ENCODE data around the gene ATP8B1.
"Not testable (repeated sequence)": the region's sequence is repeated elsewhere in the genome, so short reads cannot be mapped to it uniquely, and the experiment has no call there.

The ATP8B1 gene

DNA sequence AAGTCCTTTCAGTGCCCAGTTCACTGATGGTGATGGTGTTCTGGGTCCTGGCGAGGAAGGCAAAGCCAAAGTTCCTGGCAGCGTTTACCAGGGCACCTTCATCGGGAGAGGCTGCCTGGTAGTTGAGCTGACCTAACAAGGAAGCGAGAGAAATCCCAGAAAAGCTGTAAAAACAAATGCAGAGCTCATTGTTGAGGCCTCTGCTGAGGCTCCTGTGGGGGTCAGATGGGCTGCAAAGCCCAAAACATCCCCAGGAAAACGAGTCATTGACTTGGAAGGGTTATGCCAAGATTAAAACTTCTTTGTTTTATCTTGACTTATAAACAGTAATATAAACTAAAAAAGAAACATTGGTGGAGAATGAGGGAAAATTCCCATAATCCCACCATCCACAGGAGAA, 128.2 kb downstream of the ATP8B1 start:
- H3K4me3 ChIP-seq (ENCODE audit: low read depth, low read length) = no peak overlapping the region

DNA sequence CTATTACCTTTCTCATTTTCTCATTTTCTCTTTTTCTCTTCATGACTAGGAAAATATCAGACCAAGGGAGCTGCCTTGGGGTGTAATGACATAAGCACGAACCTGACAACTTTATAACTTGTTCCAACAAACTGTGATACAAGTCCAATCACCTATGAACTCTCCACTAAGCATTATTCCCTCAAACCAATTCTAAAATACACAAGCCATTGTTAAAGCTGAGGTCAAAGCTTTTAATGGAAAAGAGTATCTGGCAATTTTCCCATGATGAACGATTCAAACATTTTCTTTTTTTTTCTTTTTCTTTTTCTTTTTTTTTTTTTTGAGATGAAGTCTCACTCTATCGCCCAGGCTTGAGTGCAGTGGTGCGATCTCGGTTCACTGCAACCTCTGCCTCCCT, 133.1 kb downstream of the ATP8B1 start:
- H3K4me3 ChIP-seq (ENCODE audit: low read depth, low read length) = no peak overlapping the region

DNA sequence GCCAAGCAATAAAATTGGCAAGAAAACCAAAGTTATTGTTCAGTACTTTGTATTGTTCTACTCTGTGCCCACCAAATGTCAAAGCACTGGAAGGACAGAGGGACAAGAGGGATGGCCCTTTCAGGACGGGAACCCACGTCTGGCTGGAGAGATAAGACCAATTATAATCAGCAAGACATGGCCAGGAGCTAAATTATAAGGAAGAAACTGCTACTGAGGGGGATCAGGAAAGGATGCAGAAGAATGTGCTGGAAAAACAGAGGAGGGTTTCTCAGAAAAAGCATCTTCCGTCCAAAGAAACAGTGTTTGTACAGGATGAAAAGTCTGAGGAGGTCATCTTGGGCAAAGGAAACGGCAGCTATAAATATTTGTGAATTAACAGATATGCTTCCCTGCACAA, 135.1 kb downstream of the ATP8B1 start:
- no peak overlapping the region for H3K4me3 ChIP-seq (ENCODE audit: low read depth, low read length)

DNA sequence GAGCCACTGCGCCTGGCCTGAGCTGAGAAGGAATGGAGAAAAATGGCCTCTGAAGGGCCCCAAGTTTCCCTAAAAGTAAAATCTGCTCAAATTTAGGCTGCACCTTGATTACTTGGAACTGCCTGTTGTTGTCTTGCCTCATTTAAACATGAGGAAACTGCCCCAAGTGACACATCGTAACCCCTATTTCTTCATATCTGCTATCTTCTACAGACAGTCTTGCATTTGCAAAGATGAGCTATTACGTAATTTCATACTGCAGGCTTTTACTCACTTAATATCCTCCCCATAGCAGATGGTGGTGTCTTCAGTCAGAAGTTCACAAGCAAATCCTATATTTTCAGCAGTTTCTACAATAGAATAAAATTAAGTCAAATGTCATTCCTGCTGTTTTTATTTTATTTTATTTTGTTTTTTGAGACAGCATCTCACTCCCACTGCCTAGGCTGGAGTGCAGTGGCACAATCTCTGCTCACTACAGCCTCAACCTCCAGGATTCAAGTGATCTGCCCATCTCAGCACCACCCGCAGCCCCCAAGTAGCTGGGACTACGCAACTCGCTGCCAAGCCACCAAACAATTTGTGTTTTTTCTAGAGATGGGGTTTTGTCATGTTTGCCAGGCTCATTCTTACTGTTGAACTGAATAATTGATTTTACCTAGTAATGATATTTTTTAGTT, 136.2 kb downstream of the ATP8B1 start:
- no peak overlapping the region for H3K4me3 ChIP-seq (ENCODE audit: low read depth, low read length)

DNA sequence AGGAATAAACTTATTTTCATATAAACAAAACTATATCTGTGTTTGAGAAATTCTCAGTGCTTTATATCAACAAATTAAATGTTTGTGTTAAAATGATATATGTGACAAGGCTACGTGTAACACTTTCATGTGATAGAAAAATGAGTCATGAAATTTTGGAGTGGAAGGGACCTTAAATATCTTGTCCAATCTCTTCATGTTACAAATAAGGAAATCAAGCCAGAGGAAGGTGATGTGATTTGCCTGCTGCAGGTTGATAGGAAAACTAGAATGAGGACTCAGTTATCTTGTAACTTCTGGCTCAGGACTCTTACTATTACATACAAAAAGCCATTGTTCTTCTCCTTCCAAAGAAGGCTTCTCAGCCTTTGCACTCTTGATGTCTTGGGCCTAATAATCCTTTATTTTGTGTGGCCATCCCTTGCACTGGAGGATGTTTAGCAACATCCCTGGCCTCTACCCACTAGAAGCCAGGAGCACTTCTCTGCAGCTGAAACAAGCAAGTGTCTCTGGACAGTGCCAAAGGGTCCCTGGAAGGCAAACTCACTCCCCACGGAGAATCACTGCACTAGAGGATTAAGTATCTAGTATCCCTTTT, 138.4 kb downstream of the ATP8B1 start:
- no peak overlapping the region for H3K4me3 ChIP-seq (ENCODE audit: low read depth, low read length)

DNA sequence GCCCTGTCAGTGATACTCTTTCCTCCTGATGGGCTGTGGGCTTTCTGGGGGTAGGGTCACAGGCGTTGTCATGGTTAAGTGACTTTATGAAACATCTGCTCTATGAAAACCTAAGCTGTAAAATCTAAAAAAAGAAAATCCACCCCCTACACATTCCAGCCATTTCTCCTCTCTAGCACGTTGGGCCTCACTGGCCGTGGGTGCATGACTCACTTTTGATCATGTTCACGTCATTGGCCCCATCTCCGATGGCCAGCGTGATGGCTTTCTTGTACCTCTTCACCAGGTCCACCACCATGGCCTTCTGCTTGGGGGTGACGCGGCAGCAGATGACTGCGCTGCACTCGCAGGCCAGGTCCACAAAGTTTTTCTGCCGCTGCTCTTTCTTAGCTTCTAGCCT, 142.2 kb downstream of the ATP8B1 start:
- H3K4me3 ChIP-seq (ENCODE audit: low read depth, low read length) = no peak overlapping the region

DNA sequence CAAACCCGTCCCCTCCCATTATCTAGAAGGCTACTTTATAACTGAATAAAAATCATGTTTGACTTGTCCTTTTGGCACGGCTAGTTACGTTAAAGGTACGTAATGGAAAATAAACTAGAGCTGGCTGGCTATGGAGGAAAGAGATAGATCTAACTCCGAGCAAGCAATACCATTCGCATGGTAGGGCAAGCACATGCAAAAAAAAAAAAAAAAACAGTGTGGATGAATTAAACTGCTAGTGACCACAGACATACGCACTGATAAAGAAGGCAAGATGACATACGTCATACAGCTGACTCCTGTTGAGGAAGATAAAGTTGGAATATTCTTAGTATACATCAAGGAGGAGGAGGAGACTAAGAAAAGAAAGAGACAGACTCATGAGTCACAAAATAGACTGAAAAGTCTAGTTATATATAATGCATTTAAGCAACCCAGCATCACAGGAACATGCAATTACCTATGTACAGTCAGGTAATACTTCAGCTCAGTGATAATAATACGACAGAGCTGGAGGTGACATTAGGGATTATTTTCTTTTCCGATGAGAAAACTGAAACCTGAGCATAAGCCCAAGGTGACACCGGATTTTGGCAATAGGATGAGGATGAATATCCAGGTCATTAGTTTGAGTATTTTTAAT, 143.5 kb downstream of the ATP8B1 start:
- H3K4me3 ChIP-seq (ENCODE audit: low read depth, low read length) = no peak overlapping the region

DNA sequence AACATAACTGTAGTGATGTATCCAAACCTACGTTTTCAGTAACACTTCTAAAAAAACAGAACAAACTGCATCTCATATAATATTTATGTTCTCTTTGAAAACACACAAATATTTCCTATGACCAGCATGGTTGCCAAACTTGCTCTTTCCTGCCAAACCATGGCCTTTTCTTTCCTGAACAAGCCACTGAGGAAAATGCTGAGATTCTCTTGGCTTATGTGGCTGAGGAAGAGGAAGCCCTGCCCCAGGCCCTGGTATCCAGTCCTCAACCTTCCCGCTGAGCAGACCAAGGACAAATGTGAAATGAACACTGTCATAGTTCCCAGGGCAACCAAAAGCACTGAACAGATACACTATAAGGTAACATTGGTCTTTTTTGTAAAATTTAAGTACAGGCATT, 145.6 kb downstream of the ATP8B1 start:
- H3K4me3 ChIP-seq (ENCODE audit: low read depth, low read length) = no peak overlapping the region

DNA sequence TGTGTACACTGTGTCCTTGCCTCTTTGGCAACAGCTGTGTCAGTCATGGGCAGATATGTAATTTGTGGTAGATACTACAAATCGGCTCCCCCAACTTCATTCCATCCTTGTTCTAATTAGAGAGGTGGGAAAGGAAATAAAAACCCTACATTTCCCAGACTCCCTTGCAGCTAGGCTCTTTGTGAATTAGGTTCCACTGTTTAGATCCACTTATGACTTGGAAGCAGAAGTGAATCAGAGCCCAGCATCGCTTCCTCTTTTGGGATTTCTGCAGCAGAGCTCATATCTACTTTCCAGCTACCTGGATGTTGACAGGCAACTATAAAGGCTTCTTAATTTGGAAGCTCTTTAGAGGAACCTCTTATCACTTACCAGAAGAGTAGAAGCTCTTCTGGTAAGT, 147.4 kb downstream of the ATP8B1 start:
- no peak overlapping the region for H3K4me3 ChIP-seq (ENCODE audit: low read depth, low read length)

DNA sequence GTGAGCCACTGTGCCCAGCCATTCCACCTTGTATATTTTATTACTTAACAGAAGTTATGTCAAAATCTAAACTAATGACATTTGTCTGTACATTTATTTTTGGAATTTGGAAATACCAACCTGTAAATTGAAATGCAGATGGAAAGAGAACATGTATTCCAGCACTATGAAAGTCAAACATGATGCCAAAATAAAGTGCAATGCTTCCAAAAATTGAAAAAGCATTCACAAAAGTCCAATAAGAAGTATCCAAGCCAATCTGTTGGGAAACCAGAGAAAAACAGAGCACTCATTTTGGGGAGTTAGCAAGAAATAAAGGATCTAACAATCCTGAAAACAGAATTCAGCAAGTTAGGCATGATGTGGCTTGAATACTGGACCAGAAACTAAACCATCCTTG, 151.2 kb downstream of the ATP8B1 start:
- no peak overlapping the region for H3K4me3 ChIP-seq (ENCODE audit: low read depth, low read length)

DNA sequence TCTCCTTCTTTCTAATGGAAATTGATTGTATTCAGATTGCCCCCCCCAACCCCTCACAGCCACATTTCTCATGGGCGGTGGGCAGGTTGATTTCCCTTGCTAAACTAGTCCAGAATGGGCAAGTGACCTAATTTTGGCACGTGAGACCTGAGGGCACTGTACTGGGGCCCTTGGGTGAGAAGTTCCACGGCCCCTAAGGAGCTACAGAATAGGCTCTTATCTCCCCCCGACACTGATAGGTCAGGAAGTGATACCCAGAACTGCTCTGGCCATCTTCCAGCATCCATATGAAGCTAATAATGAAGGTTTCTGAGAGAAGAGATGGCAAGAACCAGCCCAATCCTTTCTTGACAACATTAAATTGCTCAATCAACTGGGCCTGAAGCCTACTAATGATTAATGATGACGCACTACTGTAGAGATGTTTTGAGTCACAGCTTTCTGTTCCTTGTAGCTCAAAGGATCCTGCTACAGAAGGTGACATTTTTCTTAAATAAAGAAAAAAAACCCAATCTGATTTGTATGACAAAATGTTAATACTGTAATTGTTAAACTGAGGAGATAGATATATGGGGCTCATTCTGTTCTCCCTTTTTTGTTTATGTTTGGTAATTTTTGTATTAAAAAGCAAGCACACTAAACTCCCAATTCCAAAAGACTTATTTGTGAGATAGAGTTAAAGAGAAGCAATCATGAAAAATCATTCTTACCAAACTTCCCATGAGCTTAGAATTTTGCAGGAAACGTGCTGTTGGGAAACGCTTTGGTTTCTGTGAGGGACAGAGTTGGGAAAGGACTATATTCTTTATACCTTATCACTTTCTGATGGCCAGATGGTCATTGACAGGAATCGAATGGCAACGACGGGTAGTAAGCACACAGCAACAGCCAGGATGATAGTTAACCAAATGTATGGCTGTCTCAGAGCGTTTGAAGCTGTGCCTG, 153.3 kb downstream of the ATP8B1 start:
- no peak overlapping the region for H3K4me3 ChIP-seq (ENCODE audit: low read depth, low read length)

DNA sequence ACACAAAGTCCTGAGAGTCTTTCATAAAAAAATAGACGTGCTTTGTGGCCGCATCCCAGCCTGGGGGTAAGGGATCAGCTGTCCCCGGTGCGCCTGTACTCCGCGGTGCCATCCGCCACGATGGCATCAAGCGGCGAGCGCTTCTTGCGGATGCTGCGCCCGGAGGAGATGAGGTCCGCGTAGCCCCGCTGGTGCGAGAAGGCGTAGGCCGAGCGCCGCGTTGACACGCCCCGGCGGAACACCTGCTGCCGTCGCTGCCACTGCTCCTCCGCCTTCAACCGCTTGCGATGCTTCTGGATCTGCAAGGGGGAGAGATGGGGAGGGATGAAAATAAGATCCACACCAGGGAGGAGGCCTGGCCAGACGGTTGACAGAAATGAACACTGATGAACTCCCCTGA, 154.7 kb downstream of the ATP8B1 start:
- no peak overlapping the region for H3K4me3 ChIP-seq (ENCODE audit: low read depth, low read length)

DNA sequence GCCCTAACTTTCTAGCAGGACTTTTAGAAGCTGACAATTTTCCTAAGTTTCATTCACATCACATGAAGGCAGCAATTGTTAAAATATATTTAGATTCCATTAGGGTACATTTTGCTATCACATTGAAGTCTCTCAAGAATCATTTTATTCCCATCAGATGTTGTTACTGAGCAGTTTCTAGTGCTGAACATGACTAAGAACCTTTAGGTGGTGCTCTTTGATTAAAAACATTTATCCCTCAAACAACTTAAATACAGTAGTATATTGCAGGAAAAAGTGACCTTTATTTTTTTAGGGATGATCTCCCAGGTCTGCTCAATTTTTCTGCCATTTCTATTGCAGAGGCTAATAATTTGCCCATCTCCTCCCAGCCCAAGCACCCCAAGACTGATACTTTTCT, 158.6 kb downstream of the ATP8B1 start:
- H3K4me3 ChIP-seq (ENCODE audit: low read depth, low read length) = no peak overlapping the region

DNA sequence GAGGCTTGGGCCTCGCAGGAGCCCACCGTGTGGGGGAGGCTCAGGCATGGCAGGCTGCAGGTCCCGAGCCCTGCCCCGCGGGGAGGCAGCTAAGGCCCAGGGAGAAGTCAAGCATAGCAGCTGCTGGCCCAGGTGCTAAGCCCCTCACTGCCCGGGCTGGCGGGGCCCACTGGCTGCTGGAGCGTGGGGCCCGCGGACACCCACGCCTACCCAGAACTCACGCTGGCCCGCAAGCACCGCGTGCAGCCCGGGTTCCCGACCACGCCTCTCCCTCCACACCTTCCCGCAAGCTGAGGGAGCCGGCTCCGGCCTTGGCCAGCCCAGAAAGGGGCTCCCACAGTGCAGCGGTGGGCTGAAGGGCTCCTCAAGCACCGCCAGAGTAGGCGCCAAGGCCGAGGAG, 159.4 kb downstream of the ATP8B1 start:
- H3K4me3 ChIP-seq (ENCODE audit: low read depth, low read length) = not testable (repeated sequence)

DNA sequence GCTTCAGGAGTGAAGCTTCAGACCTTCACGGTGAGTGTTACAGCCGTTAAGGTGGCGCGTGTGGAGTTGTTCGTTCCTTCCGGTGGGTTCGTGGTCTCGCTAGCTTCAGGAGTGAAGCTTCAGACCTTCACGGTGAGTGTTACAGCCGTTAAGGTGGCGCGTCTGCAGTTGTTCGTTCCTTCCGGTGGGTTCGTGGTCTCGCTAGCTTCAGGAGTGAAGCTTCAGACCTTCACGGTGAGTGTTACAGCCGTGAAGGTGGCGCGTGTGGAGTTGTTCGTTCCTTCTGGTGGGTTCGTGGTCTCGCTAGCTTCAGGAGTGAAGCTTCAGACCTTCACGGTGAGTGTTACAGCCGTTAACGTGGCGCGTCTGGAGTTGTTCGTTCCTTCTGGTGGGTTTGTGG, 160.7 kb downstream of the ATP8B1 start:
- H3K4me3 ChIP-seq (ENCODE audit: low read depth, low read length) = not testable (repeated sequence)

DNA sequence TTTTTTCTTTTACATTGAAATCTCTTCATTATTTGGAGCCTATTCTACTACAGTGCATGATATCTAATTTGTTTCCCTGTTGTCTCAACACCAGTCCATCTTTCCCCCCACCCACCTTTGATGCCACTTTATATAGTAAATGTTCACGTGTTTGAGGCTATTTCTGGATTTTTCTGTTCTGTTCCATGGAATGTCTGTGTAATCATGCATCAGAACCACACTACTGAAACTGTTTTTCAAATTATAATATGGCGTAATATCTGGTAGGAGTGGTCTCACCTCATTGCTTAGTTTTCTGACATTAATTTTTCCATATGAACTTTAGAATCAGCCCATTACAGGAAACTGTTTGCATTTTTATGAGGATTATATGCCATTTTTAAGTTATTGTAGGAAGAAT, 162.4 kb downstream of the ATP8B1 start:
- H3K4me3 ChIP-seq (ENCODE audit: low read depth, low read length) = no peak overlapping the region

DNA sequence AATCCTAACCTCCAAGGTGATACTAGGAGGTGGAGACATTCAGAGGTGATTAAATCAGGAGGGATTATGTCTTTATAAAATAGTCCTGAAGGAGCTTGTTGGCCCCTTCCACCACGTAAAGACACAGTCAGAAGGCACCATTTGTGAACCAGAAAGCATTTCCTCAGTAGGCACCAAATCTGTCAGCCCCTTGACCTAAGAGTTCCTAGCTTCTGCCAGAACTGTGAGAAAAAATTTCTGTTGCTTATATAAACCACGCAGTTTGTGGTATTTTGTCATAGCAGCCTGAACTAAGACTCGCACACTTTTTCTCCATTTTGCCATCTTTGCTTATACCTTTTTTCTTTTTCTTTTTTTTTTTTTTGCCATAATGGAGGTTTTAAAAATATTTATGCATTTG, 162.9 kb downstream of the ATP8B1 start:
- H3K4me3 ChIP-seq (ENCODE audit: low read depth, low read length) = no peak overlapping the region

DNA sequence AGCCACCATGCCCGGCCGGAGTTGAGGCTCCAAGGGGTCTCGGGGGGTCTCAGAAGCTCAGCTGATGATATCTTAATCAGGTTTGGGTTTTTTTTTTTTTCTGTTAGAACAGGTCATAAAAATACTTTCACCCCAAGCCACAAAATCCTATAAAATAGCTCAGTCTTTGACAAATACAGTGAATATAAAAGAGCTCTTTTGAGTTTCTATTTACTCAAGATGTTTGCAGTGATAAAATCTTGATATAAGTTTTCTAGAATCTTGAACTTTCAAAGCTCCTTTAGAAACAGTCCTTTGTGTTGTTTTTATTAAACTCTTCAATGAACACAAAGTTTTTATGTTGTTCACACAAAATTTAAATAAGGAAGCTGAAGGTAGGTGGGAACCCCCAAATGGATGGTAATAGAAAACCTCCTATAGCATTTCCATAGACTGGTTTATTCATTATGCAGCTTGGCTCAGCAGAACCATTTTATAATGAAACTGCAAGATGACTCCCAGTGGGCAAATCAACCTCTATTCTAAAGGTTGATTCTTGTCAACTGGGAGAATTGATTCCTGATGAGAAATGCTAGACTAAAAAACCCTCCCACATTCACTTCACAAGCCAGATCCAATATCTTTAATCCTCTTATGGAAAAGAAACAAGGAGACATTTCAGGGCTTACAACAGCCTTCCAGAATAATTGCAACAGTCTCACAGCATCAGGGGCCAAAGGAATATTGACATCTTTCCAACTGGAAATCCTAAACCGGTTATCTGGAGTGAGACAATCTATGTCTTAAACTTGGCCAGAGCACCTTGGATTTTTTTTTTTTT, 167.9 kb downstream of the ATP8B1 start:
- H3K4me3 ChIP-seq (ENCODE audit: low read depth, low read length) = no peak overlapping the region

DNA sequence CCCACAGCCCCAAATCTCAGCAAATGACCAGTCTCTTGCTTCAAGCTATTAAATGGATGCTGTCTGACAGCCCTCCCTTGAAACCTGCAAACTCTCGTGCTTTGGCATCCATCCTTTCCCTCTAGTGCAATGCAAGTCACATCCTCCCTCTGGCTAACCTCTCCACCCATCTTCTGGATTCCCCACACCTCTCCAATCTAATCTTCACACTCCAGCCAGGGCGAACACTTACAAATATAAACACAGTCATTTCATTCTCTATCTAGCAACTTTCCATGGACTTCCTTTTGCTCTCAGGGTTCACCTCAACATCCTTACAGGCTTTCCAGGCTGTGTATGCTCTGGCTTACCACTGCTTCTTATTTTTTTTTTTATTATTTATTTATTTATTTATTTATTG, 171.4 kb downstream of the ATP8B1 start:
- H3K4me3 ChIP-seq (ENCODE audit: low read depth, low read length) = no peak overlapping the region

DNA sequence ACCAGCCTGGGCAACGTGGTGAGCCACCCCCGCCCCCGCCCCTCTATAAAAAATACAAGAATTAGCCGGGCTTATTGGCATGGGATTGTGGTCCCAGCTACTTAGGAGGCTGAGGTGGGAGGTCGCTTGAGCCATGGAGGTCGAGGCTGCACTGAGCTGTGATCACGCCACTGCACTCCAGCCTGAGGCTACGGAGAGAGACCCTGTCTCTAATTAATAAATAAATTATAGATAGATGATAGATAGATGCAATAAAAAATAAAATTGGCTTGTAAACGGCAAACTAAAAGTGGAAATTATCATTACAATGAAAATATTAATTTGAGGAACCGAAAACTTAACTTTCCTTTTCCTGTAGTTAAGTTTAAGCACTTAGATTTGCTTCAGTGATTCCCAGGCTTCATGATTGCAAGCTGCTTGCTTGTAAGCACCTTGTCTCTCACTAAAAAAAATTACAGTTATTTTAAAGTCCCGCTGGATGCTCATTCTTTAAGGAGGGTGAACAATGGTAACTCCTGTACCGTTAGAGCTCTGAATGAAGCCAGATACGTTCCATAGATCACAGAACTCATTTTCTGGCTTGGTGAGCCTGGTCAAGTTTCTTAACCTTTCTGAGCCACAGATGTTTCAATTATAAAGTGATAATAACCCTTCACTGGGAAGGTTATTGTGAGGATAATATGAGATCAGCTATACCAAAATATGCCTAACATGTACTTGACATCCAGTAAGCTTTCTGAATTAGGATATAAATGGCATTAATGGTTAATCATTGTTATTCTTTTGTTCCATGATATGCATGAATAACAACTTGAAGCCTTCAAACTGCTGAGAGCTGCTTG, 172.1 kb downstream of the ATP8B1 start:
- H3K4me3 ChIP-seq (ENCODE audit: low read depth, low read length) = peak overlapping the region; percentile 50

Data from iPS-11a (cell line).